Fibroblast of lung (primary cell): ENCODE results near the gene TBX20.

ENCODE experiments used
- CTCF ChIP-seq, 2 donors: IDR thresholded peaks in 1 of 2; conservative IDR thresholded peaks in 1 of 2; 1 replicate in 1 of 2; 2 replicates in 1 of 2; pipeline ENCODE4 v1.5.1; 2011 to 2012; ENCODE audit warnings: low read length in 2 of 2, control low read depth in 1 of 2, inconsistent platforms in 1 of 2, low read depth in 1 of 2, mild to moderate bottlenecking in 1 of 2
- EZH2 ChIP-seq: IDR thresholded peaks from 2 replicates; pipeline ENCODE4 v1.5.1; 2012; ENCODE audit warnings: low read length, control low read depth, mild to moderate bottlenecking; ENCODE audit errors: missing control alignments

- TF ChIP-seq CTCF (conservative IDR thresholded peaks at IDR 0.05 in 1 of 2, IDR thresholded peaks at IDR 0.05 in 1 of 2; ENCODE audit: low read depth in 1 of 2, low read length in 2 of 2) (no peak), EZH2 (no peak)
Observed at GRCh38 chr7:35246819-35247218, 7.1 kb downstream of the TBX20 start.
